ENCODE results near the gene NUDCD3. TPM values are rescaled to one million over a fixed set of nuclear protein-coding genes. Genes with fewer than 3 reads are reported as not detected.

Gene NUDCD3
- total RNA-seq, 3 donors from 2014 or later = 68.4 to 80.3 (median 75.7) TPM

Other genes with a start within 250 kb of the NUDCD3 start
- 1 to 10 TPM in 2 of 3 donors, under 1 TPM in 1; 0.33 to 1.8 (median 1.6) TPM for gene CAMK2B, start 165.1 kb downstream of the NUDCD3 start, total RNA-seq
- under 1 TPM in 1 of 3 donors, not detected in 2; 0.03 TPM for gene NPC1L1, start 50.7 kb upstream of the NUDCD3 start, total RNA-seq
- gene DDX56, start 83.2 kb upstream of the NUDCD3 start, total RNA-seq = 100 to 1,000 TPM; 224 to 239 (median 224) TPM
- 10 to 100 TPM; 71.3 to 79.4 (median 71.4) TPM for gene TMED4, start 91.6 kb upstream of the NUDCD3 start, total RNA-seq
- 100 to 1,000 TPM in 1 of 3 donors, 10 to 100 TPM in 2; 83.0 to 105 (median 97.2) TPM for gene OGDH, start 116.0 kb upstream of the NUDCD3 start, total RNA-seq

Measured in activated T-cell treated with anti-CD3 and anti-CD28 coated beads, Interleukin-2, amount 50 U/mL, for 4 hours (primary cell).